Mesendoderm (in vitro differentiated cells): Measurements from ENCODE around the gene PER3.

Source experiments
- DNase-seq: peaks from one replicate; pipeline ENCODE4 v3.0.0; 2013
- H2AK5ac ChIP-seq: 2 replicates; pipeline ENCODE4 v1.6.1; 2013; ENCODE audit warnings: low read length, inconsistent platforms
- H2BK120ac ChIP-seq: 2 replicates; pipeline ENCODE4 v1.6.1; 2013; ENCODE audit warnings: low read depth, mild to moderate bottlenecking, low read length, moderate library complexity, mixed read lengths
- H2BK15ac ChIP-seq: replicated peaks from 2 replicates; pipeline ENCODE4 v1.6.1; 2013; ENCODE audit warnings: low read depth, mild to moderate bottlenecking, moderate library complexity
- H2BK5ac ChIP-seq: 2 replicates; pipeline ENCODE4 v1.6.1; 2013; ENCODE audit warnings: low read length, inconsistent platforms
- H3K18ac ChIP-seq: 2 replicates; pipeline ENCODE4 v1.6.1; 2013; ENCODE audit warnings: mild to moderate bottlenecking, low read length, mixed read lengths
- H3K23ac ChIP-seq: one replicate; pipeline ENCODE4 v1.6.1; 2013; ENCODE audit warnings: low read length
- H3K27ac ChIP-seq: 2 replicates; pipeline ENCODE4 v1.5.1; 2013; ENCODE audit warnings: low read depth, mild to moderate bottlenecking, inconsistent platforms, low read length, moderate library complexity
- H3K27me3 ChIP-seq: 2 replicates; pipeline ENCODE4 v1.6.1; 2013; ENCODE audit warnings: low read length, control low read depth, mild to moderate bottlenecking, inconsistent platforms; ENCODE audit not compliant: insufficient read depth, poor library complexity
- H3K36me3 ChIP-seq: 2 replicates; pipeline ENCODE4 v1.6.1; 2013; ENCODE audit warnings: low read length, inconsistent platforms; ENCODE audit not compliant: control insufficient read depth, insufficient read depth
- H3K4ac ChIP-seq: one replicate; pipeline ENCODE4 v1.6.1; 2013; ENCODE audit warnings: low read depth, mild to moderate bottlenecking, low read length, moderate library complexity
- H3K4me1 ChIP-seq: 2 replicates; pipeline ENCODE4 v1.6.1; 2013; ENCODE audit warnings: low read depth, low read length, inconsistent platforms; ENCODE audit not compliant: control insufficient read depth
- H3K4me2 ChIP-seq: 2 replicates; pipeline ENCODE4 v1.6.1; 2013; ENCODE audit warnings: low read length
- H3K4me3 ChIP-seq: 2 replicates; pipeline ENCODE4 v1.5.1; 2013; ENCODE audit warnings: mild to moderate bottlenecking, low read length
- H3K56ac ChIP-seq: one replicate; pipeline ENCODE4 v1.6.1; 2013; ENCODE audit warnings: low read length
- H3K79me1 ChIP-seq: 2 replicates; pipeline ENCODE4 v1.6.1; 2013; ENCODE audit warnings: low read length, inconsistent platforms
- H3K79me2 ChIP-seq: 2 replicates; pipeline ENCODE4 v1.6.1; 2013; ENCODE audit warnings: mild to moderate bottlenecking, low read length; ENCODE audit not compliant: control insufficient read depth, insufficient read depth
- H3K9ac ChIP-seq: 2 replicates; pipeline ENCODE4 v1.6.1; 2013; ENCODE audit warnings: low read length, inconsistent platforms
- H4K5ac ChIP-seq: one replicate; pipeline ENCODE4 v1.6.1; 2013; ENCODE audit warnings: low read length
- H4K8ac ChIP-seq: one replicate; pipeline ENCODE4 v1.6.1; 2013; ENCODE audit warnings: low read depth, mild to moderate bottlenecking, control low read depth, low read length, moderate library complexity
- WGBS: extraction: QIAGEN DNeasy Blood & Tissue Kit; methylation state at CpG from one replicate; pipeline ENCODE4 v1.1.7; 2013; ENCODE audit warnings: low lambda C conversion rate, missing lambda C conversion rate; ENCODE audit not compliant: insufficient coverage; ENCODE audit errors: extremely low coverage; 5-methylcytosine and 5-hydroxymethylcytosine counted together

The PER3 gene

GRCh38 chr1:7884757-7885156 is 100.7 kb downstream of the PER3 start:
- no peak overlapping the region for H3K56ac ChIP-seq
- no peak overlapping the region for H3K27ac ChIP-seq
- H3K9ac ChIP-seq, result no peak overlapping the region
- no peak overlapping the region for H3K4me3 ChIP-seq
- H3K79me2 ChIP-seq, result no peaks in the 10 kb centered on the region
- no peak overlapping the region for H3K23ac ChIP-seq
- no peaks in the 10 kb centered on the region for H3K79me1 ChIP-seq
- H3K27me3 ChIP-seq, result no peaks in the 10 kb centered on the region
- no peak overlapping the region for H2BK5ac ChIP-seq
- H2BK15ac ChIP-seq, result no peak overlapping the region
- no peak overlapping the region for H2BK120ac ChIP-seq
- DNase-seq, result no peak
- no CpG with 5 or more reads among the region's 1 CpG for whole genome bisulfite sequencing
- H4K5ac ChIP-seq, result no peak overlapping the region
- no peak overlapping the region for H3K18ac ChIP-seq
- no peak overlapping the region for H4K8ac ChIP-seq
- H3K4me2 ChIP-seq, result no peak overlapping the region
- no peak overlapping the region for H2AK5ac ChIP-seq
- no peaks in the 10 kb centered on the region for H3K4me1 ChIP-seq
- no peaks in the 10 kb centered on the region for H3K36me3 ChIP-seq
- H3K4ac ChIP-seq, result no peak overlapping the region

GRCh38 chr1:7885513-7886404 is 101.7 kb downstream of the PER3 start:
- H3K4me1 ChIP-seq, result no peaks in the 10 kb centered on the region
- H2BK15ac ChIP-seq, result no peak overlapping the region
- H4K8ac ChIP-seq, result no peak overlapping the region
- no peaks in the 10 kb centered on the region for H3K79me1 ChIP-seq
- no peak overlapping the region for H3K23ac ChIP-seq
- no peak overlapping the region for H3K4me3 ChIP-seq
- peak; percentile 93 for DNase-seq
- peak overlapping the region; percentile 13 for H3K4me2 ChIP-seq
- H2AK5ac ChIP-seq, result no peak overlapping the region
- no peak overlapping the region for H3K56ac ChIP-seq
- H3K4ac ChIP-seq, result no peak overlapping the region
- no CpG with 5 or more reads among the region's 27 CpGs for WGBS
- H3K18ac ChIP-seq, result no peak overlapping the region
- no peak overlapping the region for H3K27ac ChIP-seq
- H4K5ac ChIP-seq, result no peak overlapping the region
- no peaks in the 10 kb centered on the region for H3K27me3 ChIP-seq
- no peaks in the 10 kb centered on the region for H3K79me2 ChIP-seq
- no peak overlapping the region for H3K9ac ChIP-seq
- no peak overlapping the region for H2BK5ac ChIP-seq
- H2BK120ac ChIP-seq, result no peak overlapping the region
- H3K36me3 ChIP-seq, result no peaks in the 10 kb centered on the region

GRCh38 chr1:7886405-7886745 is 102.3 kb downstream of the PER3 start:
- Histone ChIP-seq H3K27ac (no peak overlapping the region), H3K4me3 (no peak overlapping the region), H2BK120ac (no peak overlapping the region), H2BK15ac (no peak overlapping the region), H3K4ac (no peak overlapping the region), H3K23ac (no peak overlapping the region), H3K79me1 (no peaks in the 10 kb centered on the region), H3K18ac (no peak overlapping the region), H3K79me2 (no peaks in the 10 kb centered on the region), H3K36me3 (no peaks in the 10 kb centered on the region), H4K5ac (no peak overlapping the region), H3K4me1 (no peaks in the 10 kb centered on the region), H3K27me3 (no peaks in the 10 kb centered on the region), H4K8ac (no peak overlapping the region), H2BK5ac (no peak overlapping the region), H2AK5ac (no peak overlapping the region), H3K4me2 (no peak overlapping the region), H3K9ac (no peak overlapping the region), H3K56ac (no peak overlapping the region)
- no peak for DNase-seq
- WGBS, result no CpG with 5 or more reads among the region's 7 CpGs

GRCh38 chr1:7888248-7889081 is 104.4 kb downstream of the PER3 start:
- Histone ChIP-seq H3K18ac (no peak overlapping the region), H3K79me1 (no peaks in the 10 kb centered on the region), H3K23ac (no peak overlapping the region), H4K8ac (no peak overlapping the region), H3K4me3 (no peak overlapping the region), H2BK120ac (no peak overlapping the region), H3K4ac (no peak overlapping the region), H3K56ac (no peak overlapping the region), H2BK15ac (no peak overlapping the region), H4K5ac (no peak overlapping the region), H3K27me3 (no peaks in the 10 kb centered on the region), H3K36me3 (no peaks in the 10 kb centered on the region), H3K4me2 (no peak overlapping the region), H3K9ac (no peak overlapping the region), H3K27ac (no peak overlapping the region), H3K79me2 (no peaks in the 10 kb centered on the region), H2BK5ac (no peak overlapping the region), H3K4me1 (no peaks in the 10 kb centered on the region), H2AK5ac (no peak overlapping the region)
- WGBS, result no CpG with 5 or more reads among the region's 9 CpGs
- no peak for DNase-seq

GRCh38 chr1:7890853-7891252 is 106.8 kb downstream of the PER3 start:
- Histone ChIP-seq H3K4me2 (no peak overlapping the region), H4K5ac (no peak overlapping the region), H3K23ac (no peak overlapping the region), H3K18ac (no peak overlapping the region), H2BK5ac (no peak overlapping the region), H2BK120ac (no peak overlapping the region), H3K27ac (no peak overlapping the region), H3K4me3 (no peak overlapping the region), H3K4me1 (no peaks in the 10 kb centered on the region), H3K79me2 (no peaks in the 10 kb centered on the region), H3K36me3 (no peaks in the 10 kb centered on the region), H2BK15ac (no peak overlapping the region), H2AK5ac (no peak overlapping the region), H3K56ac (no peak overlapping the region), H3K27me3 (no peaks in the 10 kb centered on the region), H3K9ac (no peak overlapping the region), H3K4ac (no peak overlapping the region), H4K8ac (no peak overlapping the region), H3K79me1 (no peaks in the 10 kb centered on the region)
- WGBS, result no CpG with 5 or more reads among the region's 2 CpGs
- no peak for DNase-seq
